Lower lobe of right lung (tissue), 2 donors: ENCODE results near the gene TNIK. TPM values are rescaled to one million over a fixed set of nuclear protein-coding genes. Genes with fewer than 3 reads are reported as not detected.
"Not testable (repeated sequence)": the region's sequence is repeated elsewhere in the genome, so short reads cannot be mapped to it uniquely, and the experiment has no call there.

Experiments used
- ATAC-seq, 2 donors: fragments of 200-7000 bp; cut with Tn5 transposase; one replicate each; pipeline ENCODE4 v1.9.1; 2020 to 2022; ENCODE audit warnings: mild to moderate bottlenecking in 2 of 2, moderate library complexity in 2 of 2
- DNase-seq: peaks from one replicate; pipeline ENCODE4 v3.0.0-alpha.2; 2020
- H3K27ac ChIP-seq: fragments of 200-600 bp; one replicate; pipeline ENCODE4 v1.8.0; 2022
- H3K27me3 ChIP-seq: fragments of 200-600 bp; one replicate; pipeline ENCODE4 v1.8.0; 2022; ENCODE audit warnings: low read depth
- H3K36me3 ChIP-seq: fragments of 200-600 bp; one replicate; pipeline ENCODE4 v1.8.0; 2022; ENCODE audit warnings: mild to moderate bottlenecking
- H3K4me1 ChIP-seq: fragments of 200-600 bp; one replicate; pipeline ENCODE4 v1.8.0; 2022
- H3K4me3 ChIP-seq: fragments of 200-600 bp; one replicate; pipeline ENCODE4 v1.8.0; 2022; ENCODE audit warnings: mild to moderate bottlenecking
- H3K9me3 ChIP-seq: fragments of 200-600 bp; one replicate; pipeline ENCODE4 v1.8.0; 2022
- intact Hi-C: fragments of 100-400 bp; cut with DNase I; formaldehyde crosslinking; loops from one replicate; pipeline ENCODE4 v1.11.0; 2022
- total RNA-seq: library from RNA; stranded (reverse); fragmentation: NEBNext Ultra II Directional; extraction: Animal tissue kit (Norgen Biotek cat#: 25700); gene quantifications from one replicate; pipeline ENCODE4 v1.2.1, GENCODE V29; 2021
- TF ChIP-seq, protein P1 (sequence below): fragments of 200-600 bp; IDR thresholded peaks from one replicate; pipeline ENCODE4 v1.8.0; 2022; ENCODE audit warnings: antibody characterized with exemption, mild to moderate bottlenecking
- donor health status: DM: no; HTN: yes; CAD: no; lungs with severe emphysema.

TNIK gene
- total RNA-seq, 1 donor from 2014 or later: 29.3 TPM

DNA sequence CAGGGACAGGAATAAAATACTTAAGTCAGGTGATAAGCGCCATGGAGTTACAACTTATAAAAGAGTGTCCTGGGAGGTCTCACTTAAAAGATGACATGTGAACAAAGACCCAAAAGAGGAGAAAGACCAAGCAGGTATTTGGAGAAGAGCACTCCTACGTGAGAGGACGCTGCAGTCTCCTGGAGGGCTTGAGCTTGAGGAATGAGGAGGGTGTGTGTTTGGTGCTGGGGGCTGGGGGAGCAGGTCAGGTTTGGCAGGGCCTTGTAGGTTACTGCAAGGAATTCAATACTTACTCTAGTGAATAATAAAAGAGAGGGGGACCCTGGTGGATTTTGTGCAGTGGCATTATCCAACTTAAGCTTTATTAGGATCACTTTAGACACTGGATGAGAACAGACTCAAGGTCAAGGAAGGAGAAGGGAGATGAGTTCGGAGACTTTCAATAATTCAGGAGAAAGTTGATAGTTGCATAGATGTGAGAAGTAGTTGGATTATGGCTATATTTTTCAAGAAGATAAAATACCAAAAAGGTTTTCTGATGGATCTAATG is 32.4 kb downstream of the TNIK start:
- Histone ChIP-seq H3K27me3 (no peaks in the 10 kb centered on the region), H3K27ac (no peak overlapping the region), H3K36me3 (no peaks in the 10 kb centered on the region), H3K9me3 (no peaks in the 10 kb centered on the region), H3K4me1 (no peaks in the 10 kb centered on the region), H3K4me3 (no peak overlapping the region)
- ATAC-seq (no peak), DNase-seq (no peak)
- TF ChIP-seq, protein P1, sequence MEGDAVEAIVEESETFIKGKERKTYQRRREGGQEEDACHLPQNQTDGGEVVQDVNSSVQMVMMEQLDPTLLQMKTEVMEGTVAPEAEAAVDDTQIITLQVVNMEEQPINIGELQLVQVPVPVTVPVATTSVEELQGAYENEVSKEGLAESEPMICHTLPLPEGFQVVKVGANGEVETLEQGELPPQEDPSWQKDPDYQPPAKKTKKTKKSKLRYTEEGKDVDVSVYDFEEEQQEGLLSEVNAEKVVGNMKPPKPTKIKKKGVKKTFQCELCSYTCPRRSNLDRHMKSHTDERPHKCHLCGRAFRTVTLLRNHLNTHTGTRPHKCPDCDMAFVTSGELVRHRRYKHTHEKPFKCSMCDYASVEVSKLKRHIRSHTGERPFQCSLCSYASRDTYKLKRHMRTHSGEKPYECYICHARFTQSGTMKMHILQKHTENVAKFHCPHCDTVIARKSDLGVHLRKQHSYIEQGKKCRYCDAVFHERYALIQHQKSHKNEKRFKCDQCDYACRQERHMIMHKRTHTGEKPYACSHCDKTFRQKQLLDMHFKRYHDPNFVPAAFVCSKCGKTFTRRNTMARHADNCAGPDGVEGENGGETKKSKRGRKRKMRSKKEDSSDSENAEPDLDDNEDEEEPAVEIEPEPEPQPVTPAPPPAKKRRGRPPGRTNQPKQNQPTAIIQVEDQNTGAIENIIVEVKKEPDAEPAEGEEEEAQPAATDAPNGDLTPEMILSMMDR: no peak
- intact Hi-C loops: no loop called here

DNA sequence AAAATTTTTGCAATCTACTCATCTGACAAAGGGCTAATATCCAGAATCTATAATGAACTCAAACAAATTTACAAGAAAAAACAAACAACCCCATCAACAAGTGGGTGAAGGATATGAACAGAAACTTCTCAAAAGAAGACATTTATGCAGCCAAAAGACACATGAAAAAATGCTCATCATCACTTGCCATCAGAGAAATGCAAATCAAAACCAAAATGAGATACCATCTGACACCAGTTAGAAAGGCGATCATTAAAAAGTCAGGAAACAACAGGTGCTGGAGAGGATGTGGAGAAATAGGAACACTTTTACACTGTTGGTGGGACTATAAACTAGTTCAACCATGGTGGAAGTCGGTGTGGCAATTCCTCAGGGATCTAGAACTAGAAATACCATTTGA is 36.1 kb downstream of the TNIK start:
- DNase-seq, H3K4me3 ChIP-seq, intact Hi-C loops, H3K4me1 ChIP-seq, H3K27ac ChIP-seq, H3K36me3 ChIP-seq, H3K27me3 ChIP-seq, H3K9me3 ChIP-seq, ATAC-seq: not testable (repeated sequence)

DNA sequence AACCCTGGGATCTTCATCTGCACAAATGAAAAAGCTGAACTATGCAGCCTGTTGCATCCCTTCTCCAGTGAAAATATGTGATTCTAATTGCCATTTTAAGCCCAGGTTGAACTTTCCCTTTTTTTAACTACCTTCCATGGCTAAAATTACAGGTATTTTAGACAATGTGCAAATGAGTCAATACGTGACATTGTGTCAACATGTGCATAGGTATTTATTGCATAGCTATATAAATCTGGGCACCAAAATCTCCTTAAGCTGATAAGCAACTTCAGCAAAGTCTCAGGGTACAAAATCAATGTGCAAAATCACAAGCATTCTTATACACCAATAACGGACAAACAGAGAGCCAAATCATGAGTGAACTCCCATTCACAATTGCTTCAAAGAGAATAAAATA is 37.4 kb downstream of the TNIK start:
- DNase-seq, H3K36me3 ChIP-seq, intact Hi-C loops, H3K27ac ChIP-seq, ATAC-seq, H3K4me1 ChIP-seq, H3K27me3 ChIP-seq, H3K9me3 ChIP-seq, H3K4me3 ChIP-seq: not testable (repeated sequence)

DNA sequence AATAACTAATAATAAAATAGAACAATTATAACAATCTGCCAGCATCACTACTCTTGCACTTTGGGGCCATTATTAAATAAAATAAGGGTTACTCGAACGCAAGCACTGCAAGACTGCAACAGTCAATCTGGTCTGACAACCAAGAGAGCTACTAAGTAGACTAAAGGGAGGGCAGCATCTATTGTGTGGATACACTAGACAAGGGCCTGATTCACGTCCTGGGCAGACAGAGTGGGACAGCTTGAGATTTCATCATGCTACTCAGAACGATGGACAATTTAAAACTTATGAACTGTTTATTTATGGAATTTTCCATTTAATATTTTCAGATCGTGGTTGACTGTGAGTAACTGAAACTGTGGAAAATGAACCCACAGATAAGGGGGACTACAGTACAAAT is 39.5 kb downstream of the TNIK start:
- no peak overlapping the region for H3K27ac ChIP-seq
- intact Hi-C loops: no loop called here
- ATAC-seq: peak in 1 of 2 donors; percentile 43
- no peak for DNase-seq
- TF ChIP-seq, protein P1: no peak
- H3K36me3 ChIP-seq: no peaks in the 10 kb centered on the region
- H3K4me1 ChIP-seq: peaks cover 4% of the 10 kb centered on the region
- no peak overlapping the region for H3K4me3 ChIP-seq
- H3K27me3 ChIP-seq: no peaks in the 10 kb centered on the region
- no peaks in the 10 kb centered on the region for H3K9me3 ChIP-seq

DNA sequence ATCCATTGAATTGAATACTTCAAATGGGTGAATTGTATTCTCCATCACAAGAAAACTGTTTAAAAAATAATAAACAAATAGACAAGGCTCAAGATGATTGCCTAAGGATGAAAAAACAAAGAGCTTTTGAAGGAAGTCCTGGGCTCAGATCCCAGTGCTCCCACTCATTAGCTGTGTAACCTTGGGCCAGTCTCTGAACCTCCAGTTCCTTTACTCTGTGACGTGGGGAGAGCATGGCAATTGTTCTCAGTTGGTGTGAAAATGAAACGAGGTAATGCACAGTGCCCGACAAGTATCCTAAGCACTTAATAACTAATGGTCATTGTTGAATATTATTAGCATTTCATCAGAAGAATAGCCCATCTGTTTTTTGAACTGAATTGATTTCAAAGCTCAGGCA is 40.7 kb downstream of the TNIK start:
- ATAC-seq: no peak
- H3K36me3 ChIP-seq: no peaks in the 10 kb centered on the region
- TF ChIP-seq, protein P1: no peak
- DNase-seq: no peak
- H3K4me1 ChIP-seq: peaks cover 13% of the 10 kb centered on the region
- intact Hi-C loops: no loop called here
- H3K4me3 ChIP-seq: no peak overlapping the region
- no peak overlapping the region for H3K27ac ChIP-seq
- H3K9me3 ChIP-seq: no peaks in the 10 kb centered on the region
- H3K27me3 ChIP-seq: no peaks in the 10 kb centered on the region

DNA sequence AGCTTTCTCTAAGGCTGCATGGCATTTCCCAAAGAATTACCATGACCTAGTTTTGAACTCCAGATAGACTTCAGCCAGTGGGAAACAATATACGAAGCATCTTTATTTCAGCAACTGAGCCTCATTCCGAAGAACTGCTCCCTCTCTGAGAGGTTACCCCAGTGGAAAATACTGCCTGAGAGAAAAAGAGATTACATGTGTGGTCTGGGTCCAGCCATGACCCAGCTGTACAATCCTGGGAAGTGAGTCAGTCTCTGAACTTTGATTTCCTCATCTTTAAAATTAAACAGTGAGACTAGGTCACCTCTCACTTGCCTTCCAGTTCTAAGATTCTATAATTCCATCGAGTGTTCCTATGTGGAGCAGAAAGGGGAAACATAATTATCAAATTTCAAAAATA is 42.4 kb downstream of the TNIK start:
- ATAC-seq: peak; percentile 35 to 52
- intact Hi-C loops: no loop called here
- no peak for DNase-seq
- Histone ChIP-seq H3K36me3 (no peaks in the 10 kb centered on the region), H3K4me3 (no peak overlapping the region), H3K27ac (no peak overlapping the region), H3K4me1 (peaks cover 13% of the 10 kb centered on the region), H3K9me3 (no peaks in the 10 kb centered on the region), H3K27me3 (no peaks in the 10 kb centered on the region)
- TF ChIP-seq, protein P1: no peak

DNA sequence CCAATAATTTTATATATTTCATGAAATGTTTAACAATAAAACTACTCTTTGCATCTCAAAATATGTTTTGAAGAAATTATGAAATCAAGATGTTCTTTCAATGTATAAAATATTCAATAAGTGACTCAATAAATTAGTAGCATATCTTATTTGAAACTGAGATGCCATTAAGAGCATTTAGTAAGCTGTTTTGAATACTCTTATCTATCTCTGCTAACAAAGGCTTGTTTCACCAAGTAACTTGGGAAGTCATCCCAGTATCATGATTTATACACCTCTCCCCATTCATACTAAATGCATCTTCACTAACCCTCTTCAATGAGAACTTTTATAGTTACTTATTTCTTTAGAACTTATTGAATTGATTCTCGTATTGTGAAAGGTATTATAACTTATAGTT is 43.1 kb downstream of the TNIK start:
- H3K4me3 ChIP-seq: no peak overlapping the region
- H3K4me1 ChIP-seq: peaks cover 14% of the 10 kb centered on the region
- no peaks in the 10 kb centered on the region for H3K9me3 ChIP-seq
- ATAC-seq (no peak), DNase-seq (no peak)
- no peaks in the 10 kb centered on the region for H3K27me3 ChIP-seq
- no peak overlapping the region for H3K27ac ChIP-seq
- TF ChIP-seq, protein P1: no peak
- intact Hi-C loops: no loop called here
- no peaks in the 10 kb centered on the region for H3K36me3 ChIP-seq
